Esophagus muscularis mucosa (tissue), 4 donors: Measurements from ENCODE around the gene DISP3. TPM values are rescaled to one million over a fixed set of nuclear protein-coding genes. Genes with fewer than 3 reads are reported as not detected.

Experiments used
- DNase-seq: peaks from one replicate; pipeline ENCODE4 v3.0.0-alpha.2; 2017; ENCODE audit errors: extremely low spot score
- H3K27ac ChIP-seq, 4 donors: fragments of 200-600 bp; sonication (generic); replicated peaks in 1 of 4; 1 replicate in 3 of 4; 2 replicates in 1 of 4; pipeline ENCODE4 v1.5.1; 2016 to 2019; ENCODE audit warnings: mild to moderate bottlenecking in 1 of 4
- H3K27me3 ChIP-seq, 4 donors: fragments of 200-600 bp; sonication (generic); one replicate each; pipeline versions ENCODE4 v1.5.1 to v1.6.0; 2016 to 2019
- H3K36me3 ChIP-seq, 4 donors: fragments of 200-600 bp; sonication (generic); one replicate each; pipeline ENCODE4 v1.5.1; 2016 to 2019
- H3K4me1 ChIP-seq, 4 donors: fragments of 200-600 bp; sonication (generic); one replicate each; pipeline ENCODE4 v1.5.1; 2016 to 2019
- H3K4me3 ChIP-seq, 4 donors: fragments of 200-600 bp; sonication (generic); 1 replicate in 2 of 4; 2 replicates in 2 of 4; pipeline ENCODE4 v1.5.1; 2016 to 2019; ENCODE audit warnings: mild to moderate bottlenecking in 4 of 4, moderate library complexity in 1 of 4
- H3K9me3 ChIP-seq, 4 donors: fragments of 200-600 bp; sonication (generic); 1 replicate in 3 of 4; 2 replicates in 1 of 4; pipeline ENCODE4 v1.5.1; 2016 to 2019
- EP300 ChIP-seq: sonication (generic); formaldehyde crosslinking; IDR thresholded peaks from one replicate; pipeline ENCODE4 v1.6.1; 2017; ENCODE audit warnings: antibody characterized with exemption
- POLR2A ChIP-seq: fragments of 450-650 bp; IDR thresholded peaks from one replicate; pipeline ENCODE4 v1.6.1; 2017; ENCODE audit warnings: antibody characterized with exemption, moderate library complexity, mild to moderate bottlenecking, low read depth
- POLR2AphosphoS5 ChIP-seq, 2 donors: sonication (generic); formaldehyde crosslinking; IDR thresholded peaks; one replicate each; pipeline ENCODE4 v1.6.1; 2017; ENCODE audit warnings: antibody characterized with exemption in 2 of 2
- WGBS: methylation state at CpG from one replicate; pipeline ENCODE4 v1.1.5; 2018; 5-methylcytosine and 5-hydroxymethylcytosine counted together
- intact Hi-C: fragments of 100-400 bp; cut with DNase I; formaldehyde crosslinking; loops from one replicate; pipeline ENCODE4 v1.15.1; 2023
- total RNA-seq, 4 donors: library from RNA; depleted of rRNA; stranded (reverse); fragments of >200 nt; gene quantifications; one replicate each; pipeline versions ENCODE4 v1.1.0 to v1.2.1, GENCODE V29; 2016
- TF ChIP-seq, protein P1 (sequence below), 3 experiments: fragments of 200-600 bp in 2 of 3; fragments of 450-650 bp in 1 of 3; sonication (generic) in 2 of 3; IDR thresholded peaks; one replicate each; pipeline ENCODE4 v1.5.1; 2017 to 2019; ENCODE audit warnings: antibody characterized with exemption in 3 of 3, mild to moderate bottlenecking in 2 of 3, moderate library complexity in 1 of 3

The DISP3 gene
- total RNA-seq, 4 donors from 2014 or later: not detected

DNA sequence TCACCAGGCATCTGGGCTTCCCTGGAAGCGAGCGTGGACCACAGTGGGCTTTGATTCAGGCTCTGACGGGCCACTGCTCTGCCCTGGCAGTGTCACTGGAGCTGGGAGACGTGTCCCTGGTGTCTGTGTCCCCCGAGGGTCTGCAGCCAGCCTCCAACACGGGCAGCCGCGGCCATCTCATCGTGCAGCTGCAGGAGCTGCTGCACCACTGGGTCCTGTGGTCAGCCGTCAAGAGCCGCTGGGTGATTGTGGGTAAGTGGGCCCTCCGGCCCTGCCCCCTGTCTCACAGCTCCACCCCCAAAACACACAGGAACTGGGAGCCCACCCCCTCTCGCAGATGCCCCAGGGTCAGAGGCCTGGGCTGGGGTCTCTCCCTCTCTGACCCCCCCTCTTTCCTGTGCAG is 40.7 kb downstream of the DISP3 start:
- Histone ChIP-seq H3K27ac (no peak overlapping the region), H3K9me3 (no peaks in the 10 kb centered on the region), H3K27me3 (peaks cover 0 to 46% (median 0%) of the 10 kb centered on the region in 4 donors), H3K36me3 (no peaks in the 10 kb centered on the region), H3K4me1 (no peaks in the 10 kb centered on the region), H3K4me3 (no peak overlapping the region)
- no CpG with 5 or more reads among the region's 13 CpGs for WGBS
- no peak for DNase-seq
- TF ChIP-seq POLR2A (no peak), EP300 (no peak), POLR2AphosphoS5 (IDR thresholded peaks at IDR 0.05) (no peak)
- TF ChIP-seq, protein P1, sequence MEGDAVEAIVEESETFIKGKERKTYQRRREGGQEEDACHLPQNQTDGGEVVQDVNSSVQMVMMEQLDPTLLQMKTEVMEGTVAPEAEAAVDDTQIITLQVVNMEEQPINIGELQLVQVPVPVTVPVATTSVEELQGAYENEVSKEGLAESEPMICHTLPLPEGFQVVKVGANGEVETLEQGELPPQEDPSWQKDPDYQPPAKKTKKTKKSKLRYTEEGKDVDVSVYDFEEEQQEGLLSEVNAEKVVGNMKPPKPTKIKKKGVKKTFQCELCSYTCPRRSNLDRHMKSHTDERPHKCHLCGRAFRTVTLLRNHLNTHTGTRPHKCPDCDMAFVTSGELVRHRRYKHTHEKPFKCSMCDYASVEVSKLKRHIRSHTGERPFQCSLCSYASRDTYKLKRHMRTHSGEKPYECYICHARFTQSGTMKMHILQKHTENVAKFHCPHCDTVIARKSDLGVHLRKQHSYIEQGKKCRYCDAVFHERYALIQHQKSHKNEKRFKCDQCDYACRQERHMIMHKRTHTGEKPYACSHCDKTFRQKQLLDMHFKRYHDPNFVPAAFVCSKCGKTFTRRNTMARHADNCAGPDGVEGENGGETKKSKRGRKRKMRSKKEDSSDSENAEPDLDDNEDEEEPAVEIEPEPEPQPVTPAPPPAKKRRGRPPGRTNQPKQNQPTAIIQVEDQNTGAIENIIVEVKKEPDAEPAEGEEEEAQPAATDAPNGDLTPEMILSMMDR (IDR thresholded peaks at IDR 0.05): no peak
- intact Hi-C loops: no loop called here

DNA sequence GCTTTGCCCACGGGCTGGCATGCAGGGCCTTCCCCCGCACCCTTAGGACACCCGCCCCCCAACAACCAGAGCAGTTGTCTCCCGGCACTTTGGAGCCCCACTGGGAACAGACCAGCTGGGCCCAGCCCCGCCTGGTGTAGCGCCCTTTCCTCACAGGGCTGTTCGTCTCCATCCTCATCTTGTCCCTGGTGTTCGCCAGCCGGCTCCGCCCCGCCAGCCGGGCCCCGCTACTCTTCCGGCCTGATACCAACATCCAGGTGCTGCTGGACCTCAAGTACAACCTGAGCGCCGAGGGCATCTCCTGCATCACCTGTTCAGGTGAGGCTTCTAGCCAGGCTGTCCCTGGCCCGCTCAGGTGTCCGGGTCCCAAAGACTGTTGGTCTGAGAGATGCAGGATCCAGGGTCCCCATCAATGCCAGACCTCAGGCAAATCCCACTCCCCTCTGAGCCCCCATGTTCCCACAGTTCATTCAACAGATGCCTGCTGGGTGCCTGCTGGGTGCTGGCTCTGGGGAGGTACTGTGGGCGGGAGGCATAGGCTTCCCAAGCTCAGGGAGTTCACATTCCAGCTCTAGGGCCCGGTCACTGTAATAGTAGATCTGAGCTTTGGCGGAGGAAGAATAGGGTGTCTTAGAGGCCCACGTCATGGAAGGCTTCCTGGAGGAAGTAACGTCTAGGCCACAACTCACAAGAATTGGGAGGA is 41.7 kb downstream of the DISP3 start:
- H3K4me3 ChIP-seq: no peak overlapping the region
- peaks cover 0 to 36% (median 0%) of the 10 kb centered on the region in 4 donors for H3K27me3 ChIP-seq
- no peak for DNase-seq
- H3K4me1 ChIP-seq: no peaks in the 10 kb centered on the region
- no peaks in the 10 kb centered on the region for H3K9me3 ChIP-seq
- H3K36me3 ChIP-seq: no peaks in the 10 kb centered on the region
- TF ChIP-seq POLR2AphosphoS5 (IDR thresholded peaks at IDR 0.05) (no peak), POLR2A (no peak), EP300 (no peak)
- TF ChIP-seq, protein P1 (IDR thresholded peaks at IDR 0.05): no peak
- no peak overlapping the region for H3K27ac ChIP-seq
- 90% methylated on average over 17 of the region's 23 CpGs for WGBS
- intact Hi-C loops: no loop called here

DNA sequence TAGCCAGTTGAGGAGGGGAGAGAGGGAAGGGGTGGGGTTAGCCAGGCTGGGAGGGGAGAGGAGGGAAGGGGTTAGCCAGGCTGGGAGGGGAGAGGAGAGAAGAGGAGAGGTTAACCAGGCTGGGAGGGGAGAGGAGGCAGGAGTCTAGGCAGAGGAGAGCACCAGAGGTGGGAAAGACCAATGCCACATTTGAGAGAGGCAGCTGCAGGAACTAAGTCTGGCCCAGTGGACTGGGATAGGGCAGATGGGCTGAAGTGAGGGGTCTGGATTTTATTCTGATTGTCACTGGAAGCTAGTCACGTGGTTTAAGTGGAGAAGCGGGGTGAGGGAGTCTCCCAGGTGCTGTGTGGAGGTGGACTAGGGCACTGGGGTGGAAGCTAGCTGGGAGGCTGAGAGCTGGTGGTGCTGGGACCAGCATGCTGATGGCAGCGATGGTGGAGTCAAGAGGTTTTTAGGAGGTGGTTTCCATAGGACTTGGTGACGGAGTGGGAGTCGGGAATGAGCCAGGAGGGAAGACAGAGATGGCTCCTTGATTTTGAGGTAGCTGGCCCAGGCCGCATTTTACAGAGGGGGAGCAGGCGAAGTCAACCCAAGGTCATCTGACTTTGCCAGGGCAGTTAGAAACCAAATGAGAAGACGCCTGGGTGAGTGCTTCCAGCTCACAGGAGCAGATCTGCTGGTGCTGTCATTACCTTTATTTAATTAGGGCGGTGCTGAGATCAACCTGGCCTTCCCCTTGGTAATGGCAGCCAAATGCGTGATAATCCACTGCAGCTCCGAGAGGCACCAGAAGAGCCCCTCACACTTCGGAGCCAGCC is 42.8 kb downstream of the DISP3 start:
- intact Hi-C loops: no loop called here
- Histone ChIP-seq H3K4me1 (no peaks in the 10 kb centered on the region), H3K27ac (no peak overlapping the region), H3K36me3 (no peaks in the 10 kb centered on the region), H3K4me3 (no peak overlapping the region), H3K9me3 (no peaks in the 10 kb centered on the region), H3K27me3 (peaks cover 0 to 35% (median 0%) of the 10 kb centered on the region in 4 donors)
- WGBS: 91% methylated on average over 11 of the region's 12 CpGs
- DNase-seq: no peak
- TF ChIP-seq, protein P1 (IDR thresholded peaks at IDR 0.05): no peak
- TF ChIP-seq POLR2AphosphoS5 (IDR thresholded peaks at IDR 0.05) (no peak), POLR2A (no peak), EP300 (no peak)

DNA sequence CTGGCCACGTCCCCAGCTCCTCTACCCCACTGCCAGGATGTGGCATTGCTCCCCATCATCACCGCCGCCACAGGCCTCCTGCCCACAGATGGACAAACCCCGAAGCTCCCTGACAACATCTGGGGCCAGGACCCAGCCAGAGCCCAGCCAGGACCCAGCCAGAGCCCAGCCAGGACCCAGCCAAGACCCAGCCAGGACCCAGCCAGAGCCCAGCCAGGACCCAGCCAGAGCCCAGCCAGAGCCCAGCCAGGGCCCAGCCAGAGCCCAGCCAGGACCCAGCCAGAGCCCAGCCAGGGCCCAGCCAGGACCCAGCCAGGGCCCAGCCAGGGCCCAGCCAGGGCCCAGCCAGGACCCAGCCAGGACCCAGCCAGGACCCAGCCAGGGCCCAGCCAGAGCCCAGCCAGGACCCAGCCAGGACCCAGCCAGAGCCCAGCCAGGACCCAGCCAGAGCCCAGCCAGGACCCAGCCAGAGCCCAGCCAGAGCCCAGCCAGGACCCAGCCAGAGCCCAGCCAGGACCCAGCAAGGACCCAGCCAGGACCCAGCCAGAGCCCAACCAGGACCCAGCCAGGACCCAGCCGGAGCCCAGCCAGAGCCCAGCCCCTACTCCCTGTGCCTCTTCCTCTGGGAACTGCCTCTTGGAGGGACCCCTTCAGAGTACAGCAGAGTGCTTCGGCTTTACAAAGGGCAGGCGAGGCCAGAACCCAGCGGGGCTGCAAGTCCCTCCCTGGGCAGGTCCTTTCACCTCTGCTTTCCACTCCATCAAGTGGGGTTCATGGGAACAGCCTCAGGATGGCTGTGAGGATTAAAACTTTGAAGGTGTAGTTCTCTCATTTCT is 43.7 kb downstream of the DISP3 start:
- Histone ChIP-seq H3K36me3 (no peaks in the 10 kb centered on the region), H3K27ac (no peak overlapping the region), H3K9me3 (no peaks in the 10 kb centered on the region), H3K27me3 (peaks cover 0 to 30% (median 0%) of the 10 kb centered on the region in 4 donors), H3K4me1 (no peaks in the 10 kb centered on the region), H3K4me3 (no peak overlapping the region)
- DNase-seq: no peak
- 77% methylated on average over 4 of the region's 8 CpGs for WGBS
- intact Hi-C loops: no loop called here
- TF ChIP-seq POLR2AphosphoS5 (IDR thresholded peaks at IDR 0.05) (no peak), POLR2A (no peak), EP300 (no peak)
- TF ChIP-seq, protein P1 (IDR thresholded peaks at IDR 0.05): no peak
